AG09309 (cell line): ENCODE results near the gene GABARAPL2.

Experiments
- DNase-seq: peaks from one replicate; pipeline ENCODE4 v3.0.0-alpha.2; 2010; ENCODE audit warnings: low read depth
- H3K4me3 ChIP-seq: 2 replicates; pipeline ENCODE4 v1.5.1; 2011; ENCODE audit warnings: mild to moderate bottlenecking, low read depth, low read length, moderate library complexity; ENCODE audit not compliant: control insufficient read depth
- TF ChIP-seq, protein P1 (sequence below): IDR thresholded peaks from 2 replicates; pipeline ENCODE4 v1.5.1; 2011; ENCODE audit warnings: mild to moderate bottlenecking, low read depth, low read length, inconsistent platforms; ENCODE audit not compliant: insufficient read depth, control insufficient read depth; ENCODE audit errors: missing control alignments

GABARAPL2 gene

DNA sequence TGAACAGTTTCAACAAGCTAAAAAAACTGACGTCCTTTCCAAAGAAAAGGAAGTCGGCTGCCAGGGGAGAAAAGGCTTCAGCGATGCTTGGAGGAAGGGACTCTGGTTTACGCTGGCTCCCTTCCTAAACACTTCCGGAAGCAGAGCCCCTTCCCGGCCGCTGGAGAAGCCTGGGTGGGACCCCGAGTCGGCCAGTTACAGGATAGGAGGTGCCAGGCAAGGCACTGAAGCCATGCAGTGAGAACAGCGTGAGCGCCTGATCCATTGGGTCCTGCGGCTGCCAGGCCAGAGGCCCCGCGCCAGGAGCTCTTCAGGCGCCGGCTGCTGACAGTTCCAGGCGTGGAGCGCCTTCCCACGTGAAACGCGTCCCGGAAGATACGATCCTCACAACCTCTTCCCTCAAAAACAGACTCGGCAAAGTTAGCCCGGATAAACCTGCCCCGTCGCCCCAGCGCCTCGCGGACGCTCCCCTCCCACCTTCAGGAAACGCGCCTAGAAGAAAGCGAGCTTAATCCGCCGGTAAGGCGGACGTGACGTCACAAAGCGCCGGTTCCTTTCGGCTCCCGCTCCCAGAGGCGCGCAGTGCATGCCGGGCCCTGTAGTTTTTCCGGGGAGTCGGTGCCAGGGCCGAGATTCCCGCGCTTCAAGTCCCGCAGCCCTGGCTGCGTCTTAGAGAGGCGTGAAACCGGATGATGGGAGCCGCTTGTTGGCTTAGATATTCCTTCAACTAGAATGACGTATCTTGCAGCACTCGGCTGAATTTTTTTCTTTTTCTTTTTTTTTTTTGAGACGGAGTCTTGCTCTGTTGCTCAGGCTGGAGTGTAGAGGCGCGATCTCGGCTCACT lies 56.8 kb downstream of the GABARAPL2 start, which contains the start of gene ADAT1:
Gene ADAT1 (minus strand): TSS at position 521 of the 845 bp plus-strand sequence. CDS start 2,482 bp downstream, outside the sequence.
- DNase-seq, result peak; percentile 77
- peak within 1 kb of the TSS; percentile 80 for H3K4me3 ChIP-seq
- TF ChIP-seq, protein P1, sequence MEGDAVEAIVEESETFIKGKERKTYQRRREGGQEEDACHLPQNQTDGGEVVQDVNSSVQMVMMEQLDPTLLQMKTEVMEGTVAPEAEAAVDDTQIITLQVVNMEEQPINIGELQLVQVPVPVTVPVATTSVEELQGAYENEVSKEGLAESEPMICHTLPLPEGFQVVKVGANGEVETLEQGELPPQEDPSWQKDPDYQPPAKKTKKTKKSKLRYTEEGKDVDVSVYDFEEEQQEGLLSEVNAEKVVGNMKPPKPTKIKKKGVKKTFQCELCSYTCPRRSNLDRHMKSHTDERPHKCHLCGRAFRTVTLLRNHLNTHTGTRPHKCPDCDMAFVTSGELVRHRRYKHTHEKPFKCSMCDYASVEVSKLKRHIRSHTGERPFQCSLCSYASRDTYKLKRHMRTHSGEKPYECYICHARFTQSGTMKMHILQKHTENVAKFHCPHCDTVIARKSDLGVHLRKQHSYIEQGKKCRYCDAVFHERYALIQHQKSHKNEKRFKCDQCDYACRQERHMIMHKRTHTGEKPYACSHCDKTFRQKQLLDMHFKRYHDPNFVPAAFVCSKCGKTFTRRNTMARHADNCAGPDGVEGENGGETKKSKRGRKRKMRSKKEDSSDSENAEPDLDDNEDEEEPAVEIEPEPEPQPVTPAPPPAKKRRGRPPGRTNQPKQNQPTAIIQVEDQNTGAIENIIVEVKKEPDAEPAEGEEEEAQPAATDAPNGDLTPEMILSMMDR, result no peak

DNA sequence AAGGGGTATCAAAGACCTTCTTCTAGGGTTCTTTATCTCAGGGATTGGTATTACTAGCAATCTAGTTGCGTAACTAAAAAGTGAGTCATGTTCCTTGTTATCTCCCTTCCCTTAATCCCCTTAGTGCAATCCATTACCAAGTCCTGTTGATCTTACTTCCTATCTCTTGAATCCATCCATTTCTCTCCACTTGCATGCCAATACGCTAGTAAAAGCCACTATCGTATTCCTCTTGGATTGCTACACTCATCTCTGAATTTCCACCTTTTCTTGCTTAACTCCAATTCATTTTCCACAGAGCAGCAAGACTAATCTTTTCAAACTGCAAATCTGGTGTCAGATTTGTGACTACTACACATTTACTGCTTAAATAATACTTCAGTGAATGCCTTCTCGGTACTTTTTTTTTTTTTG lies 58.7 kb downstream of the GABARAPL2 start:
- H3K4me3 ChIP-seq, result no peak overlapping the region
- no peak for DNase-seq
- TF ChIP-seq, protein P1, result no peak

- no peak for DNase-seq
- TF ChIP-seq, protein P1, result no peak
- no peak overlapping the region for H3K4me3 ChIP-seq
These were observed 60.6 kb downstream of the GABARAPL2 start for GRCh38 chr16:75626806-75627205.
